A549 (cell line): ENCODE results near the gene AKR1A1.

Experiments
- CTCF ChIP-seq: fragments of >200 bp; sonication (Bioruptor Twin); formaldehyde crosslinking; IDR thresholded peaks from 3 replicates; pipeline ENCODE4 v1.5.1; 2016
- E2F6 ChIP-seq: IDR thresholded peaks from 2 replicates; pipeline ENCODE4 v1.6.1; 2012; ENCODE audit warnings: low read depth, borderline replicate concordance
- EP300 ChIP-seq, 2 experiments: fragments of >200 bp; sonication (Bioruptor Twin); formaldehyde crosslinking; IDR thresholded peaks; 2 replicates in 1 of 2; 3 replicates in 1 of 2; pipeline ENCODE4 v1.6.1; 2016 to 2017
- ESRRA ChIP-seq: fragments of 150-350 bp; IDR thresholded peaks from 2 replicates; pipeline ENCODE4 v1.6.1; 2014; ENCODE audit warnings: mild to moderate bottlenecking, low read length, borderline replicate concordance
- FOSB ChIP-seq: fragments of 250-450 bp; sonication (Bioruptor Pico); IDR thresholded peaks from 2 replicates; pipeline ENCODE4 v1.5.0; 2020; ENCODE audit warnings: mild to moderate bottlenecking, moderate library complexity
- JUN ChIP-seq, 2 experiments: fragments of >200 bp; sonication (Bioruptor Twin); formaldehyde crosslinking; IDR thresholded peaks; 2 replicates in 1 of 2; 3 replicates in 1 of 2; pipeline ENCODE4 v1.6.1; 2016 to 2017
- POLR2A ChIP-seq: IDR thresholded peaks from 2 replicates; pipeline ENCODE4 v1.6.1; 2012; ENCODE audit warnings: mild to moderate bottlenecking, low read length
- RFX5 ChIP-seq: fragments of 450-650 bp; IDR thresholded peaks from 2 replicates; pipeline ENCODE4 v1.7.1; 2014; ENCODE audit warnings: antibody characterized with exemption, mild to moderate bottlenecking, moderate library complexity
- TP53 ChIP-seq: fragments of 250-450 bp; sonication (Bioruptor Pico); IDR thresholded peaks from 2 replicates; pipeline ENCODE4 v1.5.0; 2021; ENCODE audit warnings: mild to moderate bottlenecking, moderate library complexity
- ZFP36 ChIP-seq: fragments of 450-650 bp; IDR thresholded peaks from 2 replicates; pipeline ENCODE4 v1.6.1; 2014; ENCODE audit warnings: borderline replicate concordance; ENCODE audit not compliant: partially characterized antibody
- ZNF302 ChIP-seq: fragments of 250-450 bp; sonication (Bioruptor Pico); IDR thresholded peaks from 2 replicates; pipeline ENCODE4 v1.9.0; 2021; ENCODE audit warnings: inconsistent platforms, mild to moderate bottlenecking, moderate library complexity

GRCh38 chr1:45612941-45613579 is 62.4 kb downstream of the AKR1A1 start:
- TF ChIP-seq POLR2A (no peak), FOSB (no peak), ESRRA (no peak), CTCF (no peak), RFX5 (no peak), JUN (IDR thresholded peaks at IDR 0.05) (no peak), E2F6 (no peak), EP300 (IDR thresholded peaks at IDR 0.05) (no peak), ZFP36 (no peak), TP53 (CRISPR knock-in tag) (no peak), ZNF302 (CRISPR knock-in tag) (no peak)
